Vagina (tissue), 2 donors: ENCODE data around the gene TJP3.

Experiments used
- POLR2A ChIP-seq, 2 donors: fragments of 450-650 bp; IDR thresholded peaks; one replicate each; pipeline ENCODE4 v1.6.1; 2017; ENCODE audit warnings: antibody characterized with exemption in 2 of 2, mild to moderate bottlenecking in 2 of 2, moderate library complexity in 2 of 2
- POLR2AphosphoS5 ChIP-seq, 2 donors: sonication (generic); formaldehyde crosslinking; IDR thresholded peaks; one replicate each; pipeline ENCODE4 v1.9.0; 2017; ENCODE audit warnings: antibody characterized with exemption in 2 of 2, mild to moderate bottlenecking in 2 of 2, low read depth in 1 of 2; ENCODE audit not compliant: insufficient read depth in 1 of 2
- TF ChIP-seq, protein P1 (sequence below), 3 experiments: fragments of 450-650 bp in 2 of 3; fragments of 200-600 bp in 1 of 3; sonication (generic) in 1 of 3; IDR thresholded peaks; one replicate each; pipeline ENCODE4 v1.5.1; 2017 to 2019; ENCODE audit warnings: antibody characterized with exemption in 3 of 3, mild to moderate bottlenecking in 2 of 3, moderate library complexity in 2 of 3

DNA sequence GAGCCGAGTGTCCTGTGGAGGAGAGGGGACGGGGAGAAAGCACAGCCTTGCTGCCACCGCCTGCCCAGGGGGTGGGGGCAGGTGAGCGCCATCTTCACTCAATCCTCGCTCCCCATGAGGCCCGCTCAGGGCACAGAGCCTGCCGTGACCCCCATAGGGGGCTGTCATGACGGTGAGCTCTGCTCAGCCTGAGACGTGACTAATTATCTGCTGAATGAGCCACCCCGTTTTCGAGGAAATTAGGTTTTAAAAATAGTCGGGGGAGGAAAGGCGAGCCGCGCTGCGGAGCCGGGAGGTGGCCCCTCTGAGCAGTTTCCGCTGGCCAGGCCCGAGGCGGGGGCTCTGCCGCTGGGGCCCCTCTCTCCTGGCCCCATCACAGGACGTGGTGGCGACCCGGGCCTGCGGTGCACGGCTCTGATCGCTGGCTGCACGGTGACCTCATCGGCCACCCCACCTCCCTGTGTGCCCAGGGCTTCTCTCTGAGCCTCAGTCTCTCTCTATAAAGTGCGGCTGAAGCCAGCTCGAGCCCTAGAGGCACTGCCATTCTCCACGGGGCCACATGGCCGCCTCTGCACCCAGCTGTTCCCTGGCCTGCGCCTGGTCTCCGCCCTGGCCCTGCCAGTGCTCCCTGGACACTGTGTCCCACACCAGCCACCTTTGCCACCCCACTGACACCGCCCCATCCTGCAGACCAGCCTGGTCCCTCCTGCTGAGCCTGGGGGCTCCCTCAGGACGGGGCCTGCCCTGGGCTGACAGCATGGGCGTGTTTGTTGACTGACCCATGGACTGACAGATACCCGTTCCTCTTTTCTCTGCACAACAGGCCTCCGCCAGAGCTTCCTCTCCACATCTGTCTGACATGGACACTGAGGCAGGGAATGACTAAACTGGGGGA, 36.3 kb upstream of the TJP3 start:
- TF ChIP-seq, protein P1, sequence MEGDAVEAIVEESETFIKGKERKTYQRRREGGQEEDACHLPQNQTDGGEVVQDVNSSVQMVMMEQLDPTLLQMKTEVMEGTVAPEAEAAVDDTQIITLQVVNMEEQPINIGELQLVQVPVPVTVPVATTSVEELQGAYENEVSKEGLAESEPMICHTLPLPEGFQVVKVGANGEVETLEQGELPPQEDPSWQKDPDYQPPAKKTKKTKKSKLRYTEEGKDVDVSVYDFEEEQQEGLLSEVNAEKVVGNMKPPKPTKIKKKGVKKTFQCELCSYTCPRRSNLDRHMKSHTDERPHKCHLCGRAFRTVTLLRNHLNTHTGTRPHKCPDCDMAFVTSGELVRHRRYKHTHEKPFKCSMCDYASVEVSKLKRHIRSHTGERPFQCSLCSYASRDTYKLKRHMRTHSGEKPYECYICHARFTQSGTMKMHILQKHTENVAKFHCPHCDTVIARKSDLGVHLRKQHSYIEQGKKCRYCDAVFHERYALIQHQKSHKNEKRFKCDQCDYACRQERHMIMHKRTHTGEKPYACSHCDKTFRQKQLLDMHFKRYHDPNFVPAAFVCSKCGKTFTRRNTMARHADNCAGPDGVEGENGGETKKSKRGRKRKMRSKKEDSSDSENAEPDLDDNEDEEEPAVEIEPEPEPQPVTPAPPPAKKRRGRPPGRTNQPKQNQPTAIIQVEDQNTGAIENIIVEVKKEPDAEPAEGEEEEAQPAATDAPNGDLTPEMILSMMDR (IDR thresholded peaks at IDR 0.05): no peak
- TF ChIP-seq POLR2A (IDR thresholded peaks at IDR 0.05) (no peak), POLR2AphosphoS5 (IDR thresholded peaks at IDR 0.05; ENCODE audit: insufficient read depth in 1 of 2, low read depth in 1 of 2) (peak in 1 of 2 donors; percentile 8)
